Measurements from ENCODE around the gene ARRDC5. TPM values are rescaled to one million over a fixed set of nuclear protein-coding genes. Genes with fewer than 3 reads are reported as not detected.

The ARRDC5 gene
- total and polyA plus RNA-seq, 7 donors: not detected

DNA sequence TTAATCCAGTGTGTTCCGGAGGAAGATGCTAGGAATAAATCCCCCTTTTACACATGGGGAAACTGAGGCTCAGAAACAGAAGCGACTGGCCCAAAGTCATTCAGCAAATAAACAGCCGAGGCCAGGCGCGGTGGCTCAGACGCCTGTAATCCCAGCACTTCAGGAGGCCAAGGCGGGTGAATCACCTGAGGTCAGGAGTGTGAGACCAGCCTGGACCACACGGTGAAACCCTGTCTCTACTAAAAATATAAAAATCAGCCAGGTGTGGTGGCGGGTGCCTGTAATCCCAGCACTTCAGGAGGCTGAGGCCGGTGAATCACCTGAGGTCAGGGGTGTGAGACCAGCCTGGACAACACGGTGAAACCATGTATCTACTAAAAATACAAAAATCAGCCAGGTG lies 23.7 kb downstream of the ARRDC5 start:
- intact Hi-C loops (cut with DNase I): loop anchor here in 1 of 2 donors (5.0 kb wide), 1 partner anchor 88 kb away; the partner anchor contains the start of gene KDM4B
- TF ChIP-seq, protein P1, sequence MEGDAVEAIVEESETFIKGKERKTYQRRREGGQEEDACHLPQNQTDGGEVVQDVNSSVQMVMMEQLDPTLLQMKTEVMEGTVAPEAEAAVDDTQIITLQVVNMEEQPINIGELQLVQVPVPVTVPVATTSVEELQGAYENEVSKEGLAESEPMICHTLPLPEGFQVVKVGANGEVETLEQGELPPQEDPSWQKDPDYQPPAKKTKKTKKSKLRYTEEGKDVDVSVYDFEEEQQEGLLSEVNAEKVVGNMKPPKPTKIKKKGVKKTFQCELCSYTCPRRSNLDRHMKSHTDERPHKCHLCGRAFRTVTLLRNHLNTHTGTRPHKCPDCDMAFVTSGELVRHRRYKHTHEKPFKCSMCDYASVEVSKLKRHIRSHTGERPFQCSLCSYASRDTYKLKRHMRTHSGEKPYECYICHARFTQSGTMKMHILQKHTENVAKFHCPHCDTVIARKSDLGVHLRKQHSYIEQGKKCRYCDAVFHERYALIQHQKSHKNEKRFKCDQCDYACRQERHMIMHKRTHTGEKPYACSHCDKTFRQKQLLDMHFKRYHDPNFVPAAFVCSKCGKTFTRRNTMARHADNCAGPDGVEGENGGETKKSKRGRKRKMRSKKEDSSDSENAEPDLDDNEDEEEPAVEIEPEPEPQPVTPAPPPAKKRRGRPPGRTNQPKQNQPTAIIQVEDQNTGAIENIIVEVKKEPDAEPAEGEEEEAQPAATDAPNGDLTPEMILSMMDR (IDR thresholded peaks at IDR 0.05): no peak
- Histone ChIP-seq H3K36me3 (ENCODE audit: insufficient read depth in 1 of 2, low read depth in 1 of 2) (no peaks in the 10 kb centered on the region), H3K27ac (peak overlapping the region; percentile 91), H3K9me3 (no peaks in the 10 kb centered on the region), H3K27me3 (ENCODE audit: insufficient read depth in 3 of 3, low read length in 2 of 3) (no peaks in the 10 kb centered on the region), H3K4me3 (no peak overlapping the region), H3K4me1 (peaks cover 16% of the 10 kb centered on the region)
- 49 to 77% (median 57%) methylated on average over 11 of the region's 11 CpGs for WGBS, 3 donors
- ATAC-seq (peak; percentile 29 to 60 (median 42)), DNase-seq (peak in 1 of 2 donors; percentile 71)

DNA sequence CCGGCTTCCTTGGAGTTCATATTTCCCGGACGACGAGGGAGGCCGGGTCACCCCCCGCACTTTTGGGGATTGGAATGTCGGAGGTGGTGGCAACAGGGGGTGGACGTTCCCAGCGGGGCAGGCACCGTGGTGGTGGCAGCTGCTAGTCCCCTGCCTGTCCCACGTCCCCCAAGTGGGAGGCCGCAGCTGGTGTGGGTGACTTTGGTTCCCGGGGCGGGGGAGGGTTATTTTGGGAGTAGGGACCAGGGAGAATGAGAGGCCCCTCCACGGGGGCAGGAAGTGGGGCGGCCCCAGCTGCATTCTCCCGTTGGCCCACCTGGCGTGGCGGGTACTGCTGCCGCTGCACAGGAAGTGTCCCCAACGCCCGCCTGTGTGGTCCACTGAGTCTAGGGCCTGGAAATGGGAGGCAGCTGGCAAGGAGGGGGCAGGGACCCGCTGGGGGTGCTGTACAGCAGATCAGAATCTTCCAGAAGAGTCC lies 24.2 kb downstream of the ARRDC5 start:
- Histone ChIP-seq H3K36me3 (ENCODE audit: insufficient read depth in 1 of 2, low read depth in 1 of 2) (no peaks in the 10 kb centered on the region), H3K27me3 (ENCODE audit: insufficient read depth in 3 of 3, low read length in 2 of 3) (no peaks in the 10 kb centered on the region), H3K9me3 (no peaks in the 10 kb centered on the region), H3K4me3 (peak overlapping the region; percentile 21), H3K4me1 (peaks cover 16% of the 10 kb centered on the region), H3K27ac (peak overlapping the region; percentile 91)
- peak; percentile 75 to 86 for DNase-seq
- TF ChIP-seq, protein P1 (IDR thresholded peaks at IDR 0.05): no peak
- intact Hi-C loops (cut with DNase I): loop anchor here in 1 of 2 donors (5.0 kb wide), 1 partner anchor 89 kb away; the partner anchor contains the start of gene KDM4B
- 7 to 13% (median 10%) methylated on average over 20 to 23 of the region's 23 CpGs for WGBS, 3 donors
- peak; percentile 66 to 84 (median 80) for ATAC-seq

- no peaks in the 10 kb centered on the region for H3K27me3 ChIP-seq (ENCODE audit: insufficient read depth in 3 of 3, low read length in 2 of 3)
- TF ChIP-seq, protein P1 (IDR thresholded peaks at IDR 0.05): no peak
- WGBS, 3 donors: 14 to 24% (median 17%) methylated on average over 26 to 30 of the region's 30 CpGs
- H3K4me1 ChIP-seq: peaks cover 16% of the 10 kb centered on the region
- intact Hi-C loops (cut with DNase I): loop anchor here in 1 of 2 donors (5.0 kb wide), 1 partner anchor 89 kb away; the partner anchor contains the start of gene KDM4B
- peak overlapping the region; percentile 21 for H3K4me3 ChIP-seq
- H3K9me3 ChIP-seq: no peaks in the 10 kb centered on the region
- H3K36me3 ChIP-seq (ENCODE audit: insufficient read depth in 1 of 2, low read depth in 1 of 2): no peaks in the 10 kb centered on the region
- peak; percentile 92 to 94 (median 94) for ATAC-seq
- peak; percentile 84 to 94 for DNase-seq
- H3K27ac ChIP-seq: peak overlapping the region; percentile 91
Measured at GRCh38 chr19:4877753-4878490, 24.8 kb downstream of the ARRDC5 start.

DNA sequence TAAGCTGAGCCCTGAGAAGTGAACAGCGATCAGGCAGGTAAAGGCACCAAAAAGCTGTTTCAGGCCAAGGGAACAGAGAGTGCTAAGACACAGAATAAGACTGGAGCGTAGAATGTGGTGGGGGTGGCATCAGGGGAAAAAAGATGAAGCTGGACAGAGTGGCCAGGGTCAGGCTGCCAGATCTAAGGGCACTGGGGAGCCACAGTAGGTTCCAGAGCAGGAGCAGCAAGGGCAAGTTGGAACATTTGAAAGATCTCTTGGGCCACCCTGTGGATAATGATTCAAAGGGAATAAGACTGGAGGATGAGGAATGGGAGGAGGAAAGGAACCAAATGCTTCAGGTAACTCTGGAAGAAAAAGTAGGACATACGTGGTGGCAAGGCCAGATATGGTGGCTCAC lies 28.8 kb downstream of the ARRDC5 start:
- intact Hi-C loops (cut with DNase I): loop anchor here (1.0 to 2.0 kb wide), 2 partner anchors 36 to 157 kb away; no protein-coding TSS in a partner anchor
- TF ChIP-seq, protein P1 (IDR thresholded peaks at IDR 0.05): no peak
- H3K9me3 ChIP-seq: no peaks in the 10 kb centered on the region
- no peaks in the 10 kb centered on the region for H3K27me3 ChIP-seq (ENCODE audit: insufficient read depth in 3 of 3, low read length in 2 of 3)
- no peak for DNase-seq
- no peaks in the 10 kb centered on the region for H3K36me3 ChIP-seq (ENCODE audit: insufficient read depth in 1 of 2, low read depth in 1 of 2)
- peaks cover 7% of the 10 kb centered on the region for H3K4me1 ChIP-seq
- no peak overlapping the region for H3K4me3 ChIP-seq
- H3K27ac ChIP-seq: no peak overlapping the region
- 91 to 96% (median 92%) methylated on average over 3 of the region's 3 CpGs for WGBS, 3 donors
- no peak for ATAC-seq
